H1 (cell line): ENCODE measurements around the gene EXOSC1. TPM values are rescaled to one million over a fixed set of nuclear protein-coding genes. Genes with fewer than 3 reads are reported as not detected.

Experiments
- CTCF ChIA-PET: fragments of 300-600 bp; sonication (Branson Sonifier 250); formaldehyde crosslinking; loops from one replicate; lab custom pipeline; 2021; ENCODE audit not compliant: partially characterized antibody; lab: Charles Lee
- POLR2A ChIA-PET: fragments of 300-600 bp; sonication (Branson Sonifier 250); formaldehyde crosslinking; loops from one replicate; lab custom pipeline; 2021; ENCODE audit warnings: inconsistent platforms; ENCODE audit not compliant: partially characterized antibody; lab: Charles Lee
- DNase-seq, 2 experiments: peaks; one replicate each; pipeline versions ENCODE4 v3.0.0 to v3.0.0-alpha.2; 2010 to 2022; ENCODE audit warnings: low spot score in 2 of 2, low read depth in 1 of 2, mixed read lengths in 1 of 2
- FAIRE-seq: peaks from 2 replicates; lab custom pipeline; 2011; peaks lifted over from hg19 to GRCh38; lab: Jason Lieb, UNC
- H2AFZ ChIP-seq: 2 replicates; pipeline ENCODE4 v1.8.1; 2012; ENCODE audit warnings: low read length, inconsistent platforms
- H2AK5ac ChIP-seq: 2 replicates; pipeline ENCODE4 v1.6.1; 2013; ENCODE audit warnings: low read depth, low read length
- H2BK120ac ChIP-seq: replicated peaks from 2 replicates; pipeline ENCODE3; 2013; ENCODE audit warnings: low read depth, low read length, inconsistent platforms
- H2BK12ac ChIP-seq: 2 replicates; pipeline ENCODE4 v1.6.1; 2013; ENCODE audit warnings: low read depth, low read length
- H2BK15ac ChIP-seq: 2 replicates; pipeline ENCODE4 v1.6.1; 2013; ENCODE audit warnings: low read length
- H2BK20ac ChIP-seq: 2 replicates; pipeline ENCODE4 v1.6.1; 2013; ENCODE audit warnings: low read length
- H2BK5ac ChIP-seq: 2 replicates; pipeline ENCODE4 v1.6.1; 2013; ENCODE audit warnings: low read depth, low read length
- H3K14ac ChIP-seq: 2 replicates; pipeline ENCODE4 v1.6.1; 2013; ENCODE audit warnings: inconsistent platforms; ENCODE audit not compliant: insufficient read length
- H3K18ac ChIP-seq: 2 replicates; pipeline ENCODE4 v1.6.1; 2013; ENCODE audit warnings: low read length; ENCODE audit errors: extremely low read depth
- H3K23ac ChIP-seq: 2 replicates; pipeline ENCODE4 v1.6.1; 2013; ENCODE audit warnings: inconsistent platforms; ENCODE audit not compliant: insufficient read length
- H3K23me2 ChIP-seq: 2 replicates; pipeline ENCODE4 v1.6.1; 2013; ENCODE audit warnings: low read depth, low read length
- H3K27ac ChIP-seq: 2 replicates; pipeline ENCODE4 v1.6.1; 2011; ENCODE audit warnings: low read depth, low read length, inconsistent platforms
- H3K27me3 ChIP-seq, 4 experiments: replicated peaks in 1 of 4; 1 replicate in 1 of 4; 2 replicates in 3 of 4; pipeline versions ENCODE4 v1.6.1 to v1.8.1; 2011 to 2013; ENCODE audit warnings: low read length in 3 of 4, mild to moderate bottlenecking in 3 of 4, inconsistent platforms in 2 of 4, mixed read lengths in 2 of 4, moderate library complexity in 1 of 4; ENCODE audit not compliant: control insufficient read depth in 3 of 4, insufficient read depth in 3 of 4; ENCODE audit errors: extremely low read depth in 1 of 4
- H3K36me3 ChIP-seq, 4 experiments: 2 replicates each; pipeline versions ENCODE4 v1.6.1 to v1.8.1; 2011 to 2013; ENCODE audit warnings: mild to moderate bottlenecking in 4 of 4, low read length in 3 of 4, moderate library complexity in 2 of 4, control low read depth in 1 of 4, inconsistent platforms in 1 of 4; ENCODE audit not compliant: insufficient read depth in 4 of 4, control insufficient read depth in 2 of 4
- H3K4ac ChIP-seq: replicated peaks from 2 replicates; pipeline ENCODE3; 2013; ENCODE audit warnings: low read length, low read depth, mixed read lengths, inconsistent platforms; ENCODE audit not compliant: insufficient read length
- H3K4me1 ChIP-seq, 4 experiments: replicated peaks in 1 of 4; 1 replicate in 1 of 4; 2 replicates in 3 of 4; pipeline versions ENCODE4 v1.6.1 to v1.8.1; 2011 to 2013; ENCODE audit warnings: low read length in 3 of 4, inconsistent platforms in 2 of 4, mixed read lengths in 1 of 4; ENCODE audit not compliant: insufficient read depth in 4 of 4, control insufficient read depth in 3 of 4
- H3K4me2 ChIP-seq, 2 experiments: 2 replicates each; pipeline versions ENCODE4 v1.6.1 to v1.8.1; 2011 to 2013; ENCODE audit warnings: low read depth in 2 of 2, low read length in 2 of 2, control low read depth in 1 of 2, inconsistent platforms in 1 of 2, mild to moderate bottlenecking in 1 of 2; ENCODE audit not compliant: insufficient read depth in 1 of 2
- H3K4me3 ChIP-seq, 4 experiments: fragments of 200-600, 300-600 bp in 1 of 4; sonication (generic), shearing (Covaris generic), sonication (Bioruptor Twin) in 1 of 4; 2 replicates each; pipeline versions ENCODE4 v1.5.1 to v1.8.1; 2011 to 2016; ENCODE audit warnings: low read length in 4 of 4, low read depth in 3 of 4, control low read depth in 2 of 4, inconsistent platforms in 2 of 4, mild to moderate bottlenecking in 2 of 4, mixed read lengths in 1 of 4, moderate library complexity in 1 of 4; ENCODE audit not compliant: insufficient read depth in 2 of 4; ENCODE audit errors: extremely low read depth in 1 of 4
- H3K56ac ChIP-seq: replicated peaks from 2 replicates; pipeline ENCODE3; 2013; ENCODE audit warnings: low read depth, mild to moderate bottlenecking, mixed read lengths, low read length, inconsistent platforms; ENCODE audit not compliant: insufficient read length
- H3K79me1 ChIP-seq: 2 replicates; pipeline ENCODE4 v1.6.1; 2013; ENCODE audit warnings: low read depth, low read length, control low read depth
- H3K79me2 ChIP-seq, 2 experiments: 2 replicates each; pipeline versions ENCODE4 v1.6.1 to v1.8.1; 2012 to 2013; ENCODE audit warnings: low read length in 2 of 2, mild to moderate bottlenecking in 2 of 2, inconsistent platforms in 1 of 2; ENCODE audit not compliant: insufficient read depth in 2 of 2, control insufficient read depth in 1 of 2
- H3K9ac ChIP-seq, 4 experiments: replicated peaks in 1 of 4; 1 replicate in 1 of 4; 2 replicates in 3 of 4; pipeline versions ENCODE4 v1.6.1 to v1.8.1; 2011 to 2013; ENCODE audit warnings: low read depth in 3 of 4, low read length in 3 of 4, control low read depth in 2 of 4, mild to moderate bottlenecking in 2 of 4, moderate library complexity in 2 of 4, inconsistent platforms in 1 of 4; ENCODE audit errors: extremely low read depth in 1 of 4
- H3K9me3 ChIP-seq, 2 experiments: 2 replicates each; pipeline versions ENCODE4 v1.6.1 to v1.8.1; 2012 to 2013; ENCODE audit warnings: mild to moderate bottlenecking in 2 of 2, moderate library complexity in 2 of 2, control low read depth in 1 of 2, inconsistent platforms in 1 of 2, low read depth in 1 of 2, low read length in 1 of 2, mixed read lengths in 1 of 2; ENCODE audit not compliant: insufficient read depth in 2 of 2
- H4K20me1 ChIP-seq, 2 experiments: replicated peaks in 1 of 2; 2 replicates each; pipeline versions ENCODE3 to v1.8.1; 2011 to 2013; ENCODE audit warnings: inconsistent platforms in 2 of 2, low read length in 2 of 2, mild to moderate bottlenecking in 1 of 2; ENCODE audit not compliant: insufficient read depth in 2 of 2, control insufficient read depth in 1 of 2
- H4K5ac ChIP-seq: 2 replicates; pipeline ENCODE4 v1.6.1; 2013; ENCODE audit warnings: low read length, low read depth, mixed read lengths, inconsistent platforms; ENCODE audit not compliant: insufficient read length
- H4K8ac ChIP-seq: 2 replicates; pipeline ENCODE4 v1.8.0; 2013; ENCODE audit warnings: mild to moderate bottlenecking, moderate library complexity, low read length, inconsistent platforms; ENCODE audit not compliant: insufficient read depth; ENCODE audit errors: extremely low read depth
- H4K91ac ChIP-seq: replicated peaks from 2 replicates; pipeline ENCODE3; 2013; ENCODE audit warnings: low read length, mixed read lengths, inconsistent platforms; ENCODE audit not compliant: insufficient read length
- EP300 ChIP-seq, 2 experiments: IDR thresholded peaks; 1 replicate in 1 of 2; 2 replicates in 1 of 2; pipeline ENCODE4 v1.6.1; 2011 to 2012; ENCODE audit warnings: low read depth in 2 of 2, low read length in 2 of 2, mild to moderate bottlenecking in 2 of 2, borderline replicate concordance in 1 of 2, inconsistent platforms in 1 of 2, moderate library complexity in 1 of 2
- KDM1A ChIP-seq: fragments of 200-600, 300-600 bp; sonication (generic); IDR thresholded peaks from 2 replicates; pipeline ENCODE4 v1.7.1; 2016; ENCODE audit warnings: mild to moderate bottlenecking, low read length, borderline replicate concordance
- KDM4A ChIP-seq: IDR thresholded peaks from one replicate; pipeline ENCODE4 v1.7.1; 2012; ENCODE audit warnings: low read depth, mild to moderate bottlenecking, moderate library complexity, low read length, inconsistent platforms; ENCODE audit not compliant: severe bottlenecking
- POU5F1 ChIP-seq: IDR thresholded peaks from 2 replicates; pipeline ENCODE4 v1.6.1; 2011; ENCODE audit warnings: low read depth, mild to moderate bottlenecking, low read length, moderate library complexity
- RNF2 ChIP-seq: fragments of 200-900, 300-1000 bp; sonication (generic); IDR thresholded peaks from 2 replicates; pipeline ENCODE4 v1.7.1; 2016; ENCODE audit warnings: borderline replicate concordance, low read depth, mild to moderate bottlenecking, antibody characterized with exemption, low read length; ENCODE audit not compliant: poor library complexity, severe bottlenecking; ENCODE audit errors: missing control alignments
- WGBS, 2 experiments: shearing (Covaris generic) in 1 of 2; methylation state at CpG; one replicate each; pipeline versions ENCODE4 v1.1.6 to v1.1.7; 2013 to 2015; ENCODE audit warnings: low lambda C conversion rate in 2 of 2, mixed read lengths in 2 of 2, inconsistent platforms in 1 of 2, low coverage in 1 of 2, missing lambda C conversion rate in 1 of 2; ENCODE audit not compliant: insufficient replicate concordance in 2 of 2, insufficient coverage in 1 of 2, insufficient read length in 1 of 2; ENCODE audit errors: extremely low coverage in 1 of 2, missing lambda C conversion rate in 1 of 2; 5-methylcytosine and 5-hydroxymethylcytosine counted together
- polyA plus RNA-seq, 7 experiments: library from polyadenylated mRNA; depleted of rRNA in 3 of 7; stranded (reverse) in 5 of 7; unstranded in 2 of 7; fragments of >200 nt in 5 of 7; fragments of 200-250 nt in 2 of 7; gene quantifications; 1 replicate in 5 of 7; 2 replicates in 1 of 7; 4 replicates in 1 of 7; pipeline versions ENCODE4 v1.2.1 to v1.2.3, GENCODE V29; 2011 to 2013; ENCODE audit warnings: missing spikeins in 2 of 7, mixed read lengths in 2 of 7
- total RNA-seq: library from RNA; stranded (reverse); fragmentation: NEBNext Ultra II Directional; extraction: Animal tissue kit (Norgen Biotek cat#: 25700); gene quantifications from 2 replicates; pipeline ENCODE4 v1.2.1, GENCODE V29; 2021

The EXOSC1 gene
- total and polyA plus RNA-seq, 2 of the 8 experiments (the other 6 are each of a cell fraction or from before 2014, with no cell fraction given) = 52.1 to 68.1 TPM

- Histone ChIP-seq H3K79me1 (0 out of 2 replicates have a peak, but pooled peaks cover 4% of the 10 kb centered on the region), H3K79me2 (peaks cover 0 to 12% of the 10 kb centered on the region in 2 experiments; a peak in 1 of 4 replicates), H4K20me1 (peaks cover 0 to 2% of the 10 kb centered on the region in 2 experiments), H2AK5ac (no peak overlapping the region), H3K9me3 (no peaks in the 10 kb centered on the region), H4K91ac (no peak overlapping the region), H4K8ac (no peak overlapping the region), H3K23ac (no peak overlapping the region), H2BK120ac (no peak overlapping the region), H3K9ac (no peak overlapping the region), H3K14ac (no peak overlapping the region), H2BK15ac (no peak overlapping the region), H3K27me3 (no peaks in the 10 kb centered on the region), H3K4me1 (peaks cover 3 to 7% (median 5%) of the 10 kb centered on the region in 4 experiments; a peak in 5 of 7 replicates), H3K56ac (no peak overlapping the region), H3K4ac (no peak overlapping the region), H2BK5ac (no peak overlapping the region), H4K5ac (no peak overlapping the region), H2AFZ (no peak overlapping the region), H2BK12ac (no peak overlapping the region), H3K23me2 (no peaks in the 10 kb centered on the region), H2BK20ac (no peak overlapping the region), H3K4me3 (no peak overlapping the region), H3K18ac (no peak overlapping the region), H3K27ac (no peak overlapping the region), H3K4me2 (no peak overlapping the region), H3K36me3 (peaks cover 28 to 74% (median 56%) of the 10 kb centered on the region in 4 experiments)
- CTCF ChIA-PET = interaction anchor here (1.2 to 6.6 kb wide), 3 partner anchors 9 to 137 kb away, joined by 4 to 46 read pairs (median 22); no protein-coding TSS in a partner anchor
- TF ChIP-seq EP300 (IDR thresholded peaks at IDR 0.05; ENCODE audit: borderline replicate concordance in 1 of 2, low read depth in 2 of 2, low read length in 2 of 2) (no peak), RNF2 (no peak), POU5F1 (no peak), KDM4A (no peak), KDM1A (no peak)
- WGBS, 2 experiments = 91% methylated on average over 4 of the region's 4 CpGs; no CpG with 5 or more reads in 1 of the 2 experiments
- POLR2A ChIA-PET = interaction anchor here (1.7 to 3.7 kb wide), 2 partner anchors 9 to 42 kb away, joined by 3 to 17 read pairs; no protein-coding TSS in a partner anchor
- no peak for FAIRE-seq
- no peak for DNase-seq
These were observed 29.1 kb upstream of the EXOSC1 start for GRCh38 chr10:97474918-97475317.
